ENCODE measurements around the gene WDR31.
A peak's percentile ranks its signal among the peaks of the same experiment; 100 is the strongest.

WDR31 gene

GRCh38 chr9:113352411-113352810 lies 12.3 kb upstream of the WDR31 start:
- H3K4me3 Mint-ChIP-seq = no peak overlapping the region
- H3K4me1 Mint-ChIP-seq = peaks cover 5% of the 10 kb centered on the region
- no peaks in the 10 kb centered on the region for H3K36me3 Mint-ChIP-seq (ENCODE audit: low read depth)
- TF ChIP-seq CTCF (IDR thresholded peaks at IDR 0.05) = no peak
- peaks cover 7% of the 10 kb centered on the region for H3K9me3 Mint-ChIP-seq
- DNase-seq = no peak
- H3K27ac Mint-ChIP-seq = no peak overlapping the region
- H3K27me3 Mint-ChIP-seq (ENCODE audit: low read depth, poor library complexity) = peaks cover 90% of the 10 kb centered on the region

- Mint-ChIP-seq H3K36me3 (ENCODE audit: low read depth) (no peaks in the 10 kb centered on the region), H3K4me3 (no peak overlapping the region), H3K9me3 (peaks cover 7% of the 10 kb centered on the region), H3K27ac (no peak overlapping the region), H3K4me1 (peaks cover 5% of the 10 kb centered on the region), H3K27me3 (ENCODE audit: low read depth, poor library complexity) (peaks cover 93% of the 10 kb centered on the region)
- TF ChIP-seq CTCF (IDR thresholded peaks at IDR 0.05) = no peak
- DNase-seq = no peak
Observed at GRCh38 chr9:113352006-113352405, 11.9 kb upstream of the WDR31 start.

- H3K4me1 Mint-ChIP-seq = peaks cover 5% of the 10 kb centered on the region
- no peak overlapping the region for H3K27ac Mint-ChIP-seq
- DNase-seq = no peak
- no peaks in the 10 kb centered on the region for H3K36me3 Mint-ChIP-seq (ENCODE audit: low read depth)
- H3K9me3 Mint-ChIP-seq = peaks cover 7% of the 10 kb centered on the region
- H3K27me3 Mint-ChIP-seq (ENCODE audit: low read depth, poor library complexity) = peaks cover 95% of the 10 kb centered on the region
- no peak overlapping the region for H3K4me3 Mint-ChIP-seq
- TF ChIP-seq CTCF (IDR thresholded peaks at IDR 0.05) = no peak
Observed at GRCh38 chr9:113350937-113351336, 10.9 kb upstream of the WDR31 start.

GRCh38 chr9:113350107-113350661 lies 10.1 kb upstream of the WDR31 start:
- Mint-ChIP-seq H3K27ac (no peak overlapping the region), H3K4me1 (peaks cover 5% of the 10 kb centered on the region), H3K4me3 (peak overlapping the region; percentile 75), H3K9me3 (peaks cover 7% of the 10 kb centered on the region), H3K27me3 (ENCODE audit: low read depth, poor library complexity) (peaks cover 96% of the 10 kb centered on the region), H3K36me3 (ENCODE audit: low read depth) (no peaks in the 10 kb centered on the region)
- no peak for DNase-seq
- no peak for TF ChIP-seq CTCF (IDR thresholded peaks at IDR 0.05)

GRCh38 chr9:113349445-113350094 lies 9.5 kb upstream of the WDR31 start, which contains the start of gene BSPRY:
TSS of gene BSPRY (plus strand) at chr9:113349541. CDS start at chr9:113349580, 39 bp downstream.
- H3K4me1 Mint-ChIP-seq = peaks cover 5% of the 10 kb centered on the region
- peak; percentile 55 for DNase-seq
- H3K4me3 Mint-ChIP-seq = peak within 1 kb of the TSS; percentile 77
- H3K27me3 Mint-ChIP-seq (ENCODE audit: low read depth, poor library complexity) = peaks cover 95% of the 10 kb centered on the region
- no peak for TF ChIP-seq CTCF (IDR thresholded peaks at IDR 0.05)
- H3K36me3 Mint-ChIP-seq (ENCODE audit: low read depth) = no peaks in the 10 kb centered on the region
- no peak within 1 kb of the TSS for H3K27ac Mint-ChIP-seq
- H3K9me3 Mint-ChIP-seq = peaks cover 7% of the 10 kb centered on the region

- peaks cover 91% of the 10 kb centered on the region for H3K27me3 Mint-ChIP-seq (ENCODE audit: low read depth, poor library complexity)
- H3K9me3 Mint-ChIP-seq = peaks cover 7% of the 10 kb centered on the region
- peaks cover 5% of the 10 kb centered on the region for H3K4me1 Mint-ChIP-seq
- no peak overlapping the region for H3K27ac Mint-ChIP-seq
- no peak for DNase-seq
- H3K4me3 Mint-ChIP-seq = peak overlapping the region; percentile 77
- H3K36me3 Mint-ChIP-seq (ENCODE audit: low read depth) = no peaks in the 10 kb centered on the region
- TF ChIP-seq CTCF (IDR thresholded peaks at IDR 0.05) = no peak
Observed at GRCh38 chr9:113349066-113349444, 9.0 kb upstream of the WDR31 start.

Measured in nephron progenitor cell (in vitro differentiated cells).